ENCODE data around the gene SLC8A1.

The SLC8A1 gene

GRCh38 chr2:40178971-40179370 is 272.9 kb downstream of the SLC8A1 start:
- DNase-seq = no peak

- DNase-seq = no peak
These were observed 273.6 kb downstream of the SLC8A1 start for GRCh38 chr2:40178171-40178778.

GRCh38 chr2:40177366-40177765 is 274.5 kb downstream of the SLC8A1 start:
- no peak for DNase-seq

GRCh38 chr2:40173276-40173675 is 278.6 kb downstream of the SLC8A1 start:
- DNase-seq = no peak

GRCh38 chr2:40169856-40170255 is 282.0 kb downstream of the SLC8A1 start:
- DNase-seq = no peak

GRCh38 chr2:40169430-40169829 is 282.5 kb downstream of the SLC8A1 start:
- DNase-seq = no peak

- DNase-seq = no peak
These were observed 283.3 kb downstream of the SLC8A1 start for GRCh38 chr2:40168546-40168945.

- no peak for DNase-seq
These were observed 283.9 kb downstream of the SLC8A1 start for GRCh38 chr2:40168032-40168431.

GRCh38 chr2:40166006-40166405 is 285.9 kb downstream of the SLC8A1 start:
- DNase-seq = no peak

GRCh38 chr2:40165509-40165844 is 286.4 kb downstream of the SLC8A1 start:
- DNase-seq = no peak

GRCh38 chr2:40164736-40165508 is 287.0 kb downstream of the SLC8A1 start:
- DNase-seq = no peak

GRCh38 chr2:40161986-40162385 is 289.9 kb downstream of the SLC8A1 start:
- DNase-seq = no peak

GRCh38 chr2:40160751-40161218 is 291.1 kb downstream of the SLC8A1 start:
- no peak for DNase-seq

GRCh38 chr2:40159333-40159732 is 292.6 kb downstream of the SLC8A1 start:
- DNase-seq = no peak

- DNase-seq = no peak
These were observed 293.1 kb downstream of the SLC8A1 start for GRCh38 chr2:40158781-40159180.

GRCh38 chr2:40155728-40156127 is 296.2 kb downstream of the SLC8A1 start:
- no peak for DNase-seq

GRCh38 chr2:40150266-40150665 is 301.6 kb downstream of the SLC8A1 start:
- DNase-seq = no peak

- DNase-seq = no peak
These were observed 303.6 kb downstream of the SLC8A1 start for GRCh38 chr2:40148334-40148733.

GRCh38 chr2:40147360-40147759 is 304.5 kb downstream of the SLC8A1 start:
- DNase-seq = no peak

GRCh38 chr2:40144022-40144421 is 307.9 kb downstream of the SLC8A1 start:
- DNase-seq = no peak

GRCh38 chr2:40138314-40138713 is 313.6 kb downstream of the SLC8A1 start:
- DNase-seq = no peak

GRCh38 chr2:40131081-40131704 is 320.7 kb downstream of the SLC8A1 start:
- DNase-seq = no peak

GRCh38 chr2:40130251-40130994 is 321.5 kb downstream of the SLC8A1 start:
- no peak for DNase-seq

- no peak for DNase-seq
These were observed 322.2 kb downstream of the SLC8A1 start for GRCh38 chr2:40129725-40130124.

Measured in SHP77 (cell line).